IPS-18a (cell line): Measurements from ENCODE around the gene CDC123.
"Not testable (repeated sequence)": the region's sequence is repeated elsewhere in the genome, so short reads cannot be mapped to it uniquely, and the experiment has no call there.

Experiments used
- H3K27ac ChIP-seq: one replicate; pipeline ENCODE4 v1.5.1; 2013; ENCODE audit warnings: low read length
- H3K27me3 ChIP-seq: one replicate; pipeline ENCODE4 v1.6.1; 2013; ENCODE audit warnings: mild to moderate bottlenecking, low read length; ENCODE audit not compliant: control insufficient read depth, insufficient read depth
- H3K36me3 ChIP-seq: one replicate; pipeline ENCODE4 v1.6.1; 2013; ENCODE audit warnings: low read depth, low read length; ENCODE audit not compliant: control insufficient read depth
- H3K4me1 ChIP-seq: one replicate; pipeline ENCODE4 v1.6.1; 2013; ENCODE audit warnings: low read depth, low read length; ENCODE audit not compliant: control insufficient read depth
- H3K4me3 ChIP-seq: one replicate; pipeline ENCODE4 v1.5.1; 2013; ENCODE audit warnings: low read length
- H3K9ac ChIP-seq: one replicate; pipeline ENCODE4 v1.6.1; 2013; ENCODE audit warnings: mild to moderate bottlenecking, low read length, moderate library complexity
- H3K9me3 ChIP-seq: one replicate; pipeline ENCODE4 v1.6.1; 2013; ENCODE audit warnings: low read depth, low read length; ENCODE audit not compliant: control insufficient read depth

Gene CDC123

DNA sequence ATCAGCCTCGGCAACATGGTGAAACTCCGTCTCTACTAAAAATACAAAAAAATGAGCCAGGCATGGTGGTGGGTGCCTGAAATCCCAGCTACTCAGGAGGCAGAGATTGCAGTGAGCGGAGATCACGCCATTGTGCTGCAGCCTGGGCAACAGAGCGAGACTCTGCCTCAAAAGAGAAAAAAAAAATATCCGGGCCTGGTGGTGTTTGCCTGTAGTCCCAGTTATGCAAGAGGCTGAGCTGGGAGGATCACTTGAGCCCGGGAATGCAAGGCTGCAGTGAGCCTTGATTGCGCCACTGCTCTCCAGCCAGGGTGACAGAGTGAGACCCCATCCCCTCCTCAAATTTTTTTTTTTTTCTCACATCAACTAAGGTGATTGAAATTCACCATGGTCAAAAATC lies 42.8 kb downstream of the CDC123 start:
- Histone ChIP-seq H3K36me3 (peaks cover 68% of the 10 kb centered on the region), H3K4me3 (no peak overlapping the region), H3K4me1 (no peaks in the 10 kb centered on the region), H3K27ac (no peak overlapping the region), H3K9ac (no peak overlapping the region), H3K27me3 (no peaks in the 10 kb centered on the region), H3K9me3 (no peaks in the 10 kb centered on the region)

DNA sequence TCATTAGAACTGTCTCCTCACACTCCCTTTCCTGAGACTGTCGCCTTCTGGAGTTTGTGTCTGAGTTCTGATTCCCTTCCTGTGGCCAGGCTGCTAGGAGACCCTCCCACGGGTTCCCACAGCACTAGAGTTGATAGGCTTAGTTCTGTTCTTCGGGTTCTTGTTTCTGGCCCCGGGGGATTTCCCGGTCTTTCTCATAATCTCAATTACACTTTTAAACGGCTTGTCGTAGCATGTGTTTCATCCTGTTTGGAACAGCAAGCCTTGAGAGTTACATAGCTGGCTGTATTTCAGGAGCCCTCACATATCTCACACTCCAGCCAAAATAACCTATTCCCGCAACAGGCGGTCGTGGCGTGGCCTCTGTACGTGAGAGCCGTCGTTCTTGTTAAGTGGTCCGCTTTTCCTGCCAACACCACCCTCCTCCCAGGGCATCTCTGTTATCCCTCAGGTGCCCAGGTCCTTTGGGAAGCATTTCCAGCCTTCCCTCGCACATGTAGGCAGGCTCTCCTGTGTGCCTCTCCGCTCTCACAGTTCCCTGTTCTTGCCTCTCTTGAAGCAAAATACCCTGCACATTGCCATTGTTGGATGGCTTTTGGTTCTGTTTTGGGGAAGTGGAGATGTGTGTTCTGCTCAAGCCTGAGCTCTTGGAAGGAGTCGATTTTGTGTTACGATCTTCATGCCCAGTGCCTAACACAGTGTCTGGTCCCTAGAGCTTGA lies 46.0 kb downstream of the CDC123 start:
- H3K4me3 ChIP-seq = no peak overlapping the region
- no peaks in the 10 kb centered on the region for H3K27me3 ChIP-seq
- H3K4me1 ChIP-seq = no peaks in the 10 kb centered on the region
- H3K27ac ChIP-seq = no peak overlapping the region
- peaks cover 67% of the 10 kb centered on the region for H3K36me3 ChIP-seq
- H3K9ac ChIP-seq = no peak overlapping the region
- no peaks in the 10 kb centered on the region for H3K9me3 ChIP-seq

DNA sequence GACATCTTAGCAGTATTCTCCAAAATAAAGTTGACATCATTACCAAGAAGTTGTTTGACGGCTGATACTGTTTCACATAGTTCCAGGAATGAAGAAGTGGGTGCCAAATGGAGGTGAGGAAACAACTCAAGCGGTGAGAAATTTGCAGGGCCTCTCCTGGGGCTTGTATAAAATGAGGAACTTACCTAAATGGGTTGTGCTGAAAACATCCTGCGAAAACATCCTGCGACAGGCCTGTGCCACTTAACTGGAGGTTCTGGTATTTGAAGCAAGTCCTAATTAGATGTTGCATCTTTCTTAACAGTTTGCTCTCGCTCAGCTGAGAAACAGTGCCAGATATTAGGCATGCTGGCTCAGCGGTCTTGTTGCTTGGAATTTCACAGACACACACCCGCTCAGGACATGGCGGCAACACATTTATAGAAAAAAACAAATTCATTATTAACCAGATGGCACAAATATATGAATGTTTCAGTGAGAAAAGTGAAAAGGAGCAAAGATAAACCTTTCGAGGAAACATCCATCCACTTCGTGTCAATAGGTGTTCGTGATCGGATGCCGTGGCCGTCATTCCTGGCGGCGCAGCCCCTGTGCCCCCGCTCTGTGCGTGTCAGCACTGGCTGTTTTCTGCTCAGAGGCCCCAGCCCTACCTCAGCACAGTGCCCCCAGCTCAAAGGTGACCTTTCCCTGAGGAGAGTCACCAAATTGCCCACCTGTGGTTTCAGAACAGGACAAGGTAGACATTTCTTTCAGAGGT lies 48.1 kb downstream of the CDC123 start:
- H3K27me3 ChIP-seq = no peaks in the 10 kb centered on the region
- peaks cover 57% of the 10 kb centered on the region for H3K36me3 ChIP-seq
- no peak overlapping the region for H3K9ac ChIP-seq
- H3K4me3 ChIP-seq = no peak overlapping the region
- H3K4me1 ChIP-seq = no peaks in the 10 kb centered on the region
- H3K9me3 ChIP-seq = no peaks in the 10 kb centered on the region
- no peak overlapping the region for H3K27ac ChIP-seq

DNA sequence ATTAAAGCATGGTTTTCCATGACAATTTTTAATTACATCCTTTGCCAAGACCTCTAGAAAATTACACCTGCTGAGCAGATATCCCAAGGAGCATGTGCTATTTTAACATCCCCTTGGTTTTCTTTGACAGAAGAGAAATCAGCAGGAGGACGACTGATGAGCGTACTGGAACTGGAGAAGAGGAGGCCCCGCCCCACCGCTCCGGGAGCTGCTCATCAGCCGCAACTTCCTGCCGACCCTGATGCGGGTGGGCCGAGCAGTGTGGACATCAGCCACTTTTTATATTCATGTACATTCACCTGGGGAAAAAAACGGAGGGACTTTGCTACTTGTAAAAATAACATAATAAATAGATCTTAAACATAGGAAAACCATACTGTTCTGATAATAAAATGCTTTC lies 54.2 kb downstream of the CDC123 start:
- H3K27ac ChIP-seq = no peak overlapping the region
- H3K4me3 ChIP-seq = no peak overlapping the region
- H3K27me3 ChIP-seq = no peaks in the 10 kb centered on the region
- H3K9me3 ChIP-seq = no peaks in the 10 kb centered on the region
- no peaks in the 10 kb centered on the region for H3K4me1 ChIP-seq
- peaks cover 35% of the 10 kb centered on the region for H3K36me3 ChIP-seq
- H3K9ac ChIP-seq = no peak overlapping the region

DNA sequence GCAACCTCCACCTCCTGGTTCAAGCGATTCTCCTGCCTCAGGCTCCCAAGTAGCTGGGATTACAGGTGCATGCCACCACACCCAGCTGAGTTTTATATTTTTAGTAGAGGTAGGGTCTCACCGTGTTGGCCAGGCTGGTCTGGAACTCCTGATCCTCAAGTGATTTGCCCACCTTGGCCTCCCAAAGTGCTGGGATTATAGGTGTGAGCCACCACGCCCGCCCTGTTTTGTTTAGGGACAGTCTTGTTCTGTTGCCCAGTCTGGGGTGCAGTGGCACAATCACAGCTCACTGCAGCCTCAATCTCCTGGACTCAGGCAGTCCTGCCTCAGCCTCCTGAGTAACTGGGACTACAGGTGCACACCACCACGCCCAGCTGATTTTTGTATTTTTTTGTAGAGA lies 54.7 kb downstream of the CDC123 start:
- not testable (repeated sequence) for H3K4me3 ChIP-seq, H3K9ac ChIP-seq, H3K27ac ChIP-seq, H3K27me3 ChIP-seq, H3K9me3 ChIP-seq, H3K4me1 ChIP-seq
- H3K36me3 ChIP-seq = peaks cover 31% of the 10 kb centered on the region

DNA sequence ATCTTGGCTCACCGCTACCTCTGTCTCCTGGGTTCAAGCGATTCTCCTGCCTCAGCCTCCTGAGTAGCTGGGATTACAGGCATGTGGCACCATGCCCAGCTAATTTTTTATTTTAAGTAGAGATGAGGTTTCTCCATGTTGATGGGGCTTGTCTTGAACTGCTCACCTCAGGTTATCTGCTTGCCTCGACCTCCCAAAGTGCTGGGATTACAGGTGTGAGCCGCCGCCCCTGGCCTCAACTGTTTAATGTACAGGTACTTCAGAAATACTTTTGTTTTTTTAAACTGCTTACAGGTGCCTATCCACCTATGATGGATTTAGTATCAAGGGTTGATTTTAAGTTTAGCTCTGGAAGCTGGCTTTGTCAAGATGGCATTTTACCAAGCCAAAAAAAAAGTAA lies 55.6 kb downstream of the CDC123 start:
- H3K9ac ChIP-seq = no peak overlapping the region
- no peak overlapping the region for H3K27ac ChIP-seq
- H3K4me1 ChIP-seq = no peaks in the 10 kb centered on the region
- H3K36me3 ChIP-seq = peaks cover 22% of the 10 kb centered on the region
- H3K4me3 ChIP-seq = no peak overlapping the region
- no peaks in the 10 kb centered on the region for H3K9me3 ChIP-seq
- no peaks in the 10 kb centered on the region for H3K27me3 ChIP-seq

DNA sequence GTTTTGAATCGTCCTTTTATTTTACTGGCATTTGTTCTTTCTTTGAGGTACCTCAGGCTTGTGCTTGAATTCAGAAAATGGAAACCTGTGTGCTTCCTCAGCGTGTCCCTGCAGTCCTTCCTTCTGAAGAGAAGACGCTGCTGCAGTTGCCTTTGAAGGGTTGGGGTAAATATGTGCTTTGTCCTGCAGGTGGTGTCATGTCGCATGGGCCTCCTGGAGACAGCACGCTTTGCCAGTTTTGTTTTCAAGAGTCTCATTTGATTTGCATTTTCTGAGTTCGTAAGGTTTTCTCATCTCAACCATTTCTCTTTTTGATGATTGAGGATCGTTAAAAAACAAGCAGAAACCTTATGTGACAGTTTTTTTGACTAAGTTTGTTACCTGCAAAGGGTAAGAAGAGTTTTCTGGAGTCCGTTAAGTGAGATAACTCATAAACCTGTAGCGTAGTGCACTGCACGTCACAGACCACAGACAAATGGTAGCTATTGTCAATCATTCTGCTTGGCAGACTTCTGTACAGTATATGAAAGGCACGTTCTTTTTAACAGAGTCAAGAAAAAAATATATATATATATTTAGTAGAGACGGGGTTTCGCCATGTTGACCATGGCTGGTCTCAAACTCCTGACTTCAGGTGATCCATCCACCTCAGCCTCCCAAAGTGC lies 57.0 kb downstream of the CDC123 start:
- no peaks in the 10 kb centered on the region for H3K27me3 ChIP-seq
- no peaks in the 10 kb centered on the region for H3K4me1 ChIP-seq
- no peak overlapping the region for H3K9ac ChIP-seq
- no peak overlapping the region for H3K27ac ChIP-seq
- H3K9me3 ChIP-seq = no peaks in the 10 kb centered on the region
- H3K4me3 ChIP-seq = no peak overlapping the region
- H3K36me3 ChIP-seq = peaks cover 16% of the 10 kb centered on the region

DNA sequence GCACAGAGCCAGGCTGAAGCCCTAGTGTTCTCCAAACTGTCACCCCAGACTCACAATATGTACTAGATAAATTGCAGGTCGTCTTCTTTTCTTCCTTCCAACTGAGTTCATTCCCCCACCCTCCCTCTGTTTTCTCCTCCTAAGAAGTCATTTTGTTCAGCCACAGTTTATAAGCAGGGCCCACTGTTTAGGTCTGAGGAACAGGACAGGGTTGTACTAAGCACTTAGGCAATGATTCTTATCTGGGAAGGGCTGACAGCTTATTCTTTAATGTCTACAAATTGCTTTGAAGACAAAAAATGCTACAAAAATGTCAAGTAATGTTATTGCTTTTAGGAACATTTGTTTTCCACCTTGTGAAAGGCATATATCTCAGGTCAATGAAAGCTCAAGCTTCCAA lies 59.1 kb downstream of the CDC123 start:
- no peak overlapping the region for H3K4me3 ChIP-seq
- H3K9me3 ChIP-seq = no peaks in the 10 kb centered on the region
- peaks cover 3% of the 10 kb centered on the region for H3K36me3 ChIP-seq

DNA sequence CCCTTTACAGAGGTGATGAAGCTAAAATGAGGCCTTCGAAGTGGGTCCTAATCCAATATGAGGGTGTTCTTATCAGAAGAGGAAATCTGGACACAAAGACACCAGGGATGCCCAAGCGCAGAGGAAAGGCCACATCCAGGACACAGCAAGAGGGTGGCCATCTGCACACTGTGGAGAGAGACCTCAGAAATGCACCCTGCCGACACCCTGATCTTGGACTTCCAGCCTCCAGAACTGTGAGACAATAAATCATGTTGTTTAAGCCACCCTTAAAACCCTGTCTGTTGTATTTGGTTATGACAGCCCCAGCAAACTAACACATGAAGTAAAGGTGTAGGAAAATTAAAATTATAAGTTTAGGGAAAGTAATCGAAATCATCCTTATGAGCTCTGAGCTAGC lies 64.0 kb downstream of the CDC123 start:
- Histone ChIP-seq H3K27ac (no peak overlapping the region), H3K36me3 (no peaks in the 10 kb centered on the region), H3K9me3 (no peaks in the 10 kb centered on the region), H3K27me3 (no peaks in the 10 kb centered on the region), H3K9ac (no peak overlapping the region), H3K4me1 (no peaks in the 10 kb centered on the region), H3K4me3 (no peak overlapping the region)

More for the DNA sequence above, 59.1 kb downstream of the CDC123 start:
- Histone ChIP-seq H3K27ac (no peak overlapping the region), H3K27me3 (no peaks in the 10 kb centered on the region), H3K9ac (no peak overlapping the region), H3K4me1 (no peaks in the 10 kb centered on the region)

DNA sequence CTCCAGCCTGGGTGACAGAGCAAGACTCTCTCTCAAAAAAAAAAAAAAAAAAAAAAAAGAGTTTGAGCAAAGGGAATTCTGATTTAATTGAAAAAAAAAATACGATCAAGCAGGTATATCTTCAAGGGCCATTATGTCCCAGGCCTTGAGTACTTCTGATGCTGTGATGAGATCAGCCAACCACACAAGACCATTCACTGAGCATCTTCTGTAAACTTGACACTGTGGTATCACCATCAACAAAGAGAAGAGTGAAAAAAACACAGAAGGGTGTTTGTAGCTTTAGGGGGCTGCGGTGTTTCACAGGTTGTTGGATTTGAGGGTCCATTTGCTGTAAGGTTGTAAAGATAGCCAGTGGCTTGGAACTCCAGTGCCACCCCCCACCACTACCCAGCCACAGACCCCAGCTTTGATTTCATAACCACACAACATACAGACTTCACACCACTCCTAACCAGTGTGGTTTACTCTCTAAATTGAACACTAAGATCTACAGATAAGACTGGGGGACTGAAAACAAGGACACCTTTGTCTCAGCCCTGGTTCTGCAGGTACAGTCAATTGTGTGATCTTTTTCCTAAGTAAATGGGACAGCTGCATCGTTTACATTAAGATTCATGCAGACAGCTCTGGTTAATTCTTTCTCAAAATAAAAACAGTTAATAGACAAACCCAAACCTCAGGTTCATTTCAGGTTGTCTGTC lies 66.4 kb downstream of the CDC123 start:
- Histone ChIP-seq H3K27me3 (no peaks in the 10 kb centered on the region), H3K36me3 (no peaks in the 10 kb centered on the region), H3K9ac (no peak overlapping the region), H3K27ac (no peak overlapping the region), H3K4me1 (no peaks in the 10 kb centered on the region), H3K4me3 (no peak overlapping the region), H3K9me3 (no peaks in the 10 kb centered on the region)

DNA sequence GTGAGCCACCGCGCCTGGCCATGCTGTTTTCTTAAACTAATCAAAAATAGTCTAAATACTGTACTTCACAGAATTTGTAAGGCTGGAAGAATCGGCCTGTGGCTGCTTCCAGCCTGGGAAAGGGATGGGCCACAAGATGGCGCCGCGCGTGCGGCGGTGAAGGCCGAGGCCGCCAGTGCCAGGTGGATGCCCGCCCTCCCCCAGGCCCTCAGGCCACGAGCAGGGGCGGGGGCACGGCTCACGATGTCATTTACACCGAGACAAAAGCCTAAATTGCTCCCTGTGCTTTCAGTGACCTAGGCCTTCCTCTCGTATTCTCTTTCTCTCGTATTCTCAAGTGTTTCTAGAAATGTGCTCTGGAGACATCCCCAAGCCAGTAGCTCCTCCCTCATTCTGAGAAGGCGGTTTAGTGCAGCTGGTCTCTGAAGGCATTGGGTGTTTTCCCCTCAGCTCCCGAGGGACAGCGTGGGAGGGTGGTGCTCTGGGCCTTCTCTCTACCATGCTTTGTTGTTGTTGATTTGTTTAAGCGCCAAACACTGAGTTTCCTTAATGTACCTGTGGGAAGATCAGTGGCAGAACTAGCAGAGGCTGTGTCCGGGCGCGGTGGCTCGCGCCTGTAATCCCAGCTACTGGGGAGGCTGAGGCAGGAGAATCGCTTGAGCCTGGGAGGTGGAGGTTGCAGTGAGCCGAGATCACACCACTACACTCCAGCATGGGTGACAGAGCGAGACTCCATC lies 68.4 kb downstream of the CDC123 start:
- H3K27me3 ChIP-seq = no peaks in the 10 kb centered on the region
- peak overlapping the region; percentile 35 for H3K9ac ChIP-seq
- H3K4me3 ChIP-seq = peak overlapping the region; percentile 34
- H3K9me3 ChIP-seq = no peaks in the 10 kb centered on the region
- no peaks in the 10 kb centered on the region for H3K4me1 ChIP-seq
- H3K36me3 ChIP-seq = no peaks in the 10 kb centered on the region
- H3K27ac ChIP-seq = peak overlapping the region; percentile 30
